HL-60 (cell line): Measurements from ENCODE around the gene CALN1.

ENCODE experiments used
- GABPA ChIP-seq: IDR thresholded peaks from 2 replicates; pipeline ENCODE4 v1.6.1; 2012; ENCODE audit warnings: low read depth
- POLR2AphosphoS5 ChIP-seq: IDR thresholded peaks from 2 replicates; pipeline ENCODE4 v1.6.1; 2012; ENCODE audit warnings: low read depth
- SPI1 ChIP-seq: IDR thresholded peaks from 2 replicates; pipeline ENCODE4 v1.6.1; 2012; ENCODE audit warnings: low read depth, mild to moderate bottlenecking, borderline replicate concordance
- TF ChIP-seq, protein P1 (sequence below): IDR thresholded peaks from one replicate; pipeline ENCODE4 v1.5.1; 2011; ENCODE audit warnings: low read length, control low read depth, inconsistent platforms; ENCODE audit not compliant: insufficient read depth
- TF ChIP-seq, protein P2 (sequence below): IDR thresholded peaks from 2 replicates; pipeline ENCODE4 v1.6.1; 2012; ENCODE audit warnings: low read depth; ENCODE audit not compliant: insufficient replicate concordance

DNA sequence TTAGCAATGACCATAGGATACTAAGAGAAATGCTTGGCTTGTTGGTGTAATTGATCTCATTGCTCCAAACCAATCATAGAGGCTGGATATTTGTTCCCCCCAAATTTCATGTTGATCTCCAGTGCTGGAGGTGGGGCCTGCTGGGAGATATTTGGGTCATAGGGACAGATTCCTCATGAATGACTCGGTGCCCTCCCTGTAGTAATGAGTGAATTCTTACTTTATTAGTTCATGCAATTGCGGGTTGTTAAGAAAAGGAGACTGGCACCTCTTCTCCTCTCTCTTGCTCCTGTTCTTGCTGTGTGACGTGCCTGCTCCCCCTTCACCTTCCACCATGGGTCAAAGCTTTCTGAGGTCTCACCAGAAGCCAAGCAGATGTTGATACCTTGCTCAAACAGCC lies 630.1 kb downstream of the CALN1 start:
- TF ChIP-seq, protein P1, sequence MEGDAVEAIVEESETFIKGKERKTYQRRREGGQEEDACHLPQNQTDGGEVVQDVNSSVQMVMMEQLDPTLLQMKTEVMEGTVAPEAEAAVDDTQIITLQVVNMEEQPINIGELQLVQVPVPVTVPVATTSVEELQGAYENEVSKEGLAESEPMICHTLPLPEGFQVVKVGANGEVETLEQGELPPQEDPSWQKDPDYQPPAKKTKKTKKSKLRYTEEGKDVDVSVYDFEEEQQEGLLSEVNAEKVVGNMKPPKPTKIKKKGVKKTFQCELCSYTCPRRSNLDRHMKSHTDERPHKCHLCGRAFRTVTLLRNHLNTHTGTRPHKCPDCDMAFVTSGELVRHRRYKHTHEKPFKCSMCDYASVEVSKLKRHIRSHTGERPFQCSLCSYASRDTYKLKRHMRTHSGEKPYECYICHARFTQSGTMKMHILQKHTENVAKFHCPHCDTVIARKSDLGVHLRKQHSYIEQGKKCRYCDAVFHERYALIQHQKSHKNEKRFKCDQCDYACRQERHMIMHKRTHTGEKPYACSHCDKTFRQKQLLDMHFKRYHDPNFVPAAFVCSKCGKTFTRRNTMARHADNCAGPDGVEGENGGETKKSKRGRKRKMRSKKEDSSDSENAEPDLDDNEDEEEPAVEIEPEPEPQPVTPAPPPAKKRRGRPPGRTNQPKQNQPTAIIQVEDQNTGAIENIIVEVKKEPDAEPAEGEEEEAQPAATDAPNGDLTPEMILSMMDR = no peak
- TF ChIP-seq POLR2AphosphoS5 = no peak
- TF ChIP-seq, protein P2, sequence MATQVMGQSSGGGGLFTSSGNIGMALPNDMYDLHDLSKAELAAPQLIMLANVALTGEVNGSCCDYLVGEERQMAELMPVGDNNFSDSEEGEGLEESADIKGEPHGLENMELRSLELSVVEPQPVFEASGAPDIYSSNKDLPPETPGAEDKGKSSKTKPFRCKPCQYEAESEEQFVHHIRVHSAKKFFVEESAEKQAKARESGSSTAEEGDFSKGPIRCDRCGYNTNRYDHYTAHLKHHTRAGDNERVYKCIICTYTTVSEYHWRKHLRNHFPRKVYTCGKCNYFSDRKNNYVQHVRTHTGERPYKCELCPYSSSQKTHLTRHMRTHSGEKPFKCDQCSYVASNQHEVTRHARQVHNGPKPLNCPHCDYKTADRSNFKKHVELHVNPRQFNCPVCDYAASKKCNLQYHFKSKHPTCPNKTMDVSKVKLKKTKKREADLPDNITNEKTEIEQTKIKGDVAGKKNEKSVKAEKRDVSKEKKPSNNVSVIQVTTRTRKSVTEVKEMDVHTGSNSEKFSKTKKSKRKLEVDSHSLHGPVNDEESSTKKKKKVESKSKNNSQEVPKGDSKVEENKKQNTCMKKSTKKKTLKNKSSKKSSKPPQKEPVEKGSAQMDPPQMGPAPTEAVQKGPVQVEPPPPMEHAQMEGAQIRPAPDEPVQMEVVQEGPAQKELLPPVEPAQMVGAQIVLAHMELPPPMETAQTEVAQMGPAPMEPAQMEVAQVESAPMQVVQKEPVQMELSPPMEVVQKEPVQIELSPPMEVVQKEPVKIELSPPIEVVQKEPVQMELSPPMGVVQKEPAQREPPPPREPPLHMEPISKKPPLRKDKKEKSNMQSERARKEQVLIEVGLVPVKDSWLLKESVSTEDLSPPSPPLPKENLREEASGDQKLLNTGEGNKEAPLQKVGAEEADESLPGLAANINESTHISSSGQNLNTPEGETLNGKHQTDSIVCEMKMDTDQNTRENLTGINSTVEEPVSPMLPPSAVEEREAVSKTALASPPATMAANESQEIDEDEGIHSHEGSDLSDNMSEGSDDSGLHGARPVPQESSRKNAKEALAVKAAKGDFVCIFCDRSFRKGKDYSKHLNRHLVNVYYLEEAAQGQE = no peak
- TF ChIP-seq GABPA = no peak
- no peak for TF ChIP-seq SPI1
